Mesendoderm (in vitro differentiated cells): ENCODE results near the gene TOMM34.

Experiments
- DNase-seq: peaks from one replicate; pipeline ENCODE4 v3.0.0; 2013
- H2AK5ac ChIP-seq: 2 replicates; pipeline ENCODE4 v1.6.1; 2013; ENCODE audit warnings: low read length, inconsistent platforms
- H2BK120ac ChIP-seq: 2 replicates; pipeline ENCODE4 v1.6.1; 2013; ENCODE audit warnings: low read depth, mild to moderate bottlenecking, low read length, moderate library complexity, mixed read lengths
- H2BK15ac ChIP-seq: replicated peaks from 2 replicates; pipeline ENCODE4 v1.6.1; 2013; ENCODE audit warnings: low read depth, mild to moderate bottlenecking, moderate library complexity
- H2BK5ac ChIP-seq: 2 replicates; pipeline ENCODE4 v1.6.1; 2013; ENCODE audit warnings: low read length, inconsistent platforms
- H3K18ac ChIP-seq: 2 replicates; pipeline ENCODE4 v1.6.1; 2013; ENCODE audit warnings: mild to moderate bottlenecking, low read length, mixed read lengths
- H3K23ac ChIP-seq: one replicate; pipeline ENCODE4 v1.6.1; 2013; ENCODE audit warnings: low read length
- H3K27ac ChIP-seq: 2 replicates; pipeline ENCODE4 v1.5.1; 2013; ENCODE audit warnings: low read depth, mild to moderate bottlenecking, inconsistent platforms, low read length, moderate library complexity
- H3K27me3 ChIP-seq: 2 replicates; pipeline ENCODE4 v1.6.1; 2013; ENCODE audit warnings: low read length, control low read depth, mild to moderate bottlenecking, inconsistent platforms; ENCODE audit not compliant: insufficient read depth, poor library complexity
- H3K36me3 ChIP-seq: 2 replicates; pipeline ENCODE4 v1.6.1; 2013; ENCODE audit warnings: low read length, inconsistent platforms; ENCODE audit not compliant: control insufficient read depth, insufficient read depth
- H3K4ac ChIP-seq: one replicate; pipeline ENCODE4 v1.6.1; 2013; ENCODE audit warnings: low read depth, mild to moderate bottlenecking, low read length, moderate library complexity
- H3K4me1 ChIP-seq: 2 replicates; pipeline ENCODE4 v1.6.1; 2013; ENCODE audit warnings: low read depth, low read length, inconsistent platforms; ENCODE audit not compliant: control insufficient read depth
- H3K4me2 ChIP-seq: 2 replicates; pipeline ENCODE4 v1.6.1; 2013; ENCODE audit warnings: low read length
- H3K4me3 ChIP-seq: 2 replicates; pipeline ENCODE4 v1.5.1; 2013; ENCODE audit warnings: mild to moderate bottlenecking, low read length
- H3K56ac ChIP-seq: one replicate; pipeline ENCODE4 v1.6.1; 2013; ENCODE audit warnings: low read length
- H3K79me1 ChIP-seq: 2 replicates; pipeline ENCODE4 v1.6.1; 2013; ENCODE audit warnings: low read length, inconsistent platforms
- H3K79me2 ChIP-seq: 2 replicates; pipeline ENCODE4 v1.6.1; 2013; ENCODE audit warnings: mild to moderate bottlenecking, low read length; ENCODE audit not compliant: control insufficient read depth, insufficient read depth
- H3K9ac ChIP-seq: 2 replicates; pipeline ENCODE4 v1.6.1; 2013; ENCODE audit warnings: low read length, inconsistent platforms
- H4K5ac ChIP-seq: one replicate; pipeline ENCODE4 v1.6.1; 2013; ENCODE audit warnings: low read length
- H4K8ac ChIP-seq: one replicate; pipeline ENCODE4 v1.6.1; 2013; ENCODE audit warnings: low read depth, mild to moderate bottlenecking, control low read depth, low read length, moderate library complexity
- WGBS: extraction: QIAGEN DNeasy Blood & Tissue Kit; methylation state at CpG from one replicate; pipeline ENCODE4 v1.1.7; 2013; ENCODE audit warnings: low lambda C conversion rate, missing lambda C conversion rate; ENCODE audit not compliant: insufficient coverage; ENCODE audit errors: extremely low coverage; 5-methylcytosine and 5-hydroxymethylcytosine counted together

Gene TOMM34

GRCh38 chr20:44938637-44939036, 21.6 kb downstream of the TOMM34 start:
- no CpG with 5 or more reads among the region's 9 CpGs for WGBS

GRCh38 chr20:44936510-44936909, 23.7 kb downstream of the TOMM34 start:
- peaks cover 19% of the 10 kb centered on the region for H3K36me3 ChIP-seq
- H3K18ac ChIP-seq, result no peak overlapping the region
- no peak overlapping the region for H2BK120ac ChIP-seq
- no peak overlapping the region for H3K9ac ChIP-seq
- no peak overlapping the region for H3K27ac ChIP-seq
- H3K79me2 ChIP-seq, result no peaks in the 10 kb centered on the region
- no peak overlapping the region for H3K4me2 ChIP-seq
- no peak for DNase-seq
- H4K5ac ChIP-seq, result no peak overlapping the region
- no peak overlapping the region for H2AK5ac ChIP-seq
- H4K8ac ChIP-seq, result no peak overlapping the region
- H3K23ac ChIP-seq, result no peak overlapping the region
- H3K56ac ChIP-seq, result no peak overlapping the region
- no peaks in the 10 kb centered on the region for H3K79me1 ChIP-seq
- no CpG with 5 or more reads among the region's 10 CpGs for WGBS
- H2BK5ac ChIP-seq, result no peak overlapping the region
- H2BK15ac ChIP-seq, result no peak overlapping the region
- no peak overlapping the region for H3K4me3 ChIP-seq
- no peaks in the 10 kb centered on the region for H3K27me3 ChIP-seq
- no peaks in the 10 kb centered on the region for H3K4me1 ChIP-seq
- H3K4ac ChIP-seq, result no peak overlapping the region

More at GRCh38 chr20:44938637-44939036, 21.6 kb downstream of the TOMM34 start:
- Histone ChIP-seq H3K4me2 (no peak overlapping the region), H3K4me3 (no peak overlapping the region), H3K23ac (no peak overlapping the region), H3K4ac (no peak overlapping the region), H3K27me3 (no peaks in the 10 kb centered on the region), H4K8ac (no peak overlapping the region), H4K5ac (no peak overlapping the region), H3K27ac (no peak overlapping the region), H2BK15ac (no peak overlapping the region), H3K18ac (no peak overlapping the region), H2AK5ac (no peak overlapping the region), H2BK5ac (no peak overlapping the region), H3K4me1 (no peaks in the 10 kb centered on the region), H3K56ac (no peak overlapping the region), H2BK120ac (no peak overlapping the region), H3K9ac (no peak overlapping the region), H3K36me3 (peaks cover 18% of the 10 kb centered on the region), H3K79me1 (no peaks in the 10 kb centered on the region), H3K79me2 (no peaks in the 10 kb centered on the region)
- DNase-seq, result no peak

- no peak overlapping the region for H3K4me2 ChIP-seq
- H3K27ac ChIP-seq, result no peak overlapping the region
- H4K5ac ChIP-seq, result no peak overlapping the region
- DNase-seq, result no peak
- no peak overlapping the region for H3K4me3 ChIP-seq
- no peak overlapping the region for H2AK5ac ChIP-seq
- H3K4me1 ChIP-seq, result no peaks in the 10 kb centered on the region
- H3K18ac ChIP-seq, result no peak overlapping the region
- no peaks in the 10 kb centered on the region for H3K79me2 ChIP-seq
- no peak overlapping the region for H2BK120ac ChIP-seq
- no peak overlapping the region for H2BK5ac ChIP-seq
- no peaks in the 10 kb centered on the region for H3K79me1 ChIP-seq
- no peak overlapping the region for H3K4ac ChIP-seq
- H3K36me3 ChIP-seq, result peaks cover 15% of the 10 kb centered on the region
- no peak overlapping the region for H4K8ac ChIP-seq
- no CpG with 5 or more reads among the region's 8 CpGs for WGBS
- H3K23ac ChIP-seq, result no peak overlapping the region
- H2BK15ac ChIP-seq, result no peak overlapping the region
- H3K9ac ChIP-seq, result no peak overlapping the region
- H3K56ac ChIP-seq, result no peak overlapping the region
- no peaks in the 10 kb centered on the region for H3K27me3 ChIP-seq
Observed at GRCh38 chr20:44932916-44933315, 27.3 kb downstream of the TOMM34 start.

GRCh38 chr20:44931911-44932310, 28.3 kb downstream of the TOMM34 start:
- no peak overlapping the region for H3K18ac ChIP-seq
- H4K8ac ChIP-seq, result no peak overlapping the region
- H2BK5ac ChIP-seq, result no peak overlapping the region
- H3K27ac ChIP-seq, result no peak overlapping the region
- H3K4ac ChIP-seq, result no peak overlapping the region
- no peaks in the 10 kb centered on the region for H3K4me1 ChIP-seq
- H3K23ac ChIP-seq, result no peak overlapping the region
- H4K5ac ChIP-seq, result no peak overlapping the region
- H3K36me3 ChIP-seq, result peaks cover 10% of the 10 kb centered on the region
- no peaks in the 10 kb centered on the region for H3K27me3 ChIP-seq
- no peak overlapping the region for H2BK120ac ChIP-seq
- no peak for DNase-seq
- no peak overlapping the region for H2AK5ac ChIP-seq
- no peak overlapping the region for H3K4me2 ChIP-seq
- no peak overlapping the region for H3K9ac ChIP-seq
- no peak overlapping the region for H3K4me3 ChIP-seq
- H2BK15ac ChIP-seq, result no peak overlapping the region
- WGBS, result no CpG with 5 or more reads among the region's 3 CpGs
- H3K79me1 ChIP-seq, result no peaks in the 10 kb centered on the region
- no peaks in the 10 kb centered on the region for H3K79me2 ChIP-seq
- no peak overlapping the region for H3K56ac ChIP-seq

- Histone ChIP-seq H3K27ac (no peak overlapping the region), H2BK120ac (no peak overlapping the region), H3K18ac (no peak overlapping the region), H3K4me2 (no peak overlapping the region), H2AK5ac (no peak overlapping the region), H3K4me1 (no peaks in the 10 kb centered on the region), H4K5ac (no peak overlapping the region), H4K8ac (no peak overlapping the region), H3K4ac (no peak overlapping the region), H3K27me3 (no peaks in the 10 kb centered on the region), H3K4me3 (no peak overlapping the region), H3K79me2 (no peaks in the 10 kb centered on the region), H3K56ac (no peak overlapping the region), H2BK5ac (no peak overlapping the region), H3K23ac (no peak overlapping the region), H3K9ac (no peak overlapping the region), H2BK15ac (no peak overlapping the region), H3K79me1 (no peaks in the 10 kb centered on the region), H3K36me3 (peaks cover 6% of the 10 kb centered on the region)
- no peak for DNase-seq
- no CpG with 5 or more reads among the region's 18 CpGs for WGBS
Observed at GRCh38 chr20:44930517-44931168, 29.6 kb downstream of the TOMM34 start.

- H3K23ac ChIP-seq, result no peak overlapping the region
- no peaks in the 10 kb centered on the region for H3K27me3 ChIP-seq
- no peak overlapping the region for H3K27ac ChIP-seq
- H3K79me1 ChIP-seq, result no peaks in the 10 kb centered on the region
- H2AK5ac ChIP-seq, result no peak overlapping the region
- peaks cover 9% of the 10 kb centered on the region for H3K36me3 ChIP-seq
- no peak overlapping the region for H2BK15ac ChIP-seq
- no peak overlapping the region for H3K4ac ChIP-seq
- no peak overlapping the region for H2BK120ac ChIP-seq
- H3K79me2 ChIP-seq, result no peaks in the 10 kb centered on the region
- H3K56ac ChIP-seq, result no peak overlapping the region
- DNase-seq, result no peak
- H3K9ac ChIP-seq, result no peak overlapping the region
- no peak overlapping the region for H4K8ac ChIP-seq
- no peak overlapping the region for H4K5ac ChIP-seq
- H2BK5ac ChIP-seq, result no peak overlapping the region
- no peak overlapping the region for H3K4me3 ChIP-seq
- no peak overlapping the region for H3K18ac ChIP-seq
- no CpG with 5 or more reads among the region's 3 CpGs for WGBS
- no peaks in the 10 kb centered on the region for H3K4me1 ChIP-seq
- H3K4me2 ChIP-seq, result no peak overlapping the region
Observed at GRCh38 chr20:44928595-44928994, 31.6 kb downstream of the TOMM34 start.
